Ammon's horn (tissue), 1 donor: ENCODE measurements around the gene C11orf21.
A peak's percentile ranks its signal among the peaks of the same experiment; 100 is the strongest.
"Not testable (repeated sequence)": the region's sequence is repeated elsewhere in the genome, so short reads cannot be mapped to it uniquely, and the experiment has no call there.

Experiments
- DNase-seq: peaks from one replicate; pipeline ENCODE4 v3.0.0-alpha.2; 2016; ENCODE audit warnings: low spot score

C11orf21 gene

GRCh38 chr11:2295971-2296912 is 5.5 kb downstream of the C11orf21 start:
- DNase-seq, result no peak

GRCh38 chr11:2294926-2295290 is 6.8 kb downstream of the C11orf21 start:
- no peak for DNase-seq

GRCh38 chr11:2293984-2294925 is 7.5 kb downstream of the C11orf21 start:
- no peak for DNase-seq

GRCh38 chr11:2293531-2293971 is 8.2 kb downstream of the C11orf21 start:
- no peak for DNase-seq

GRCh38 chr11:2290351-2290841 is 11.3 kb downstream of the C11orf21 start:
- no peak for DNase-seq

GRCh38 chr11:2289859-2290258 is 11.9 kb downstream of the C11orf21 start:
- DNase-seq, result no peak

GRCh38 chr11:2289350-2289749 is 12.4 kb downstream of the C11orf21 start:
- DNase-seq, result no peak

GRCh38 chr11:2287091-2287490 is 14.6 kb downstream of the C11orf21 start:
- no peak for DNase-seq

- not testable (repeated sequence) for DNase-seq
Observed at GRCh38 chr11:2286350-2286749, 15.4 kb downstream of the C11orf21 start.

GRCh38 chr11:2280208-2280607 is 21.5 kb downstream of the C11orf21 start:
- DNase-seq, result no peak

- no peak for DNase-seq
Observed at GRCh38 chr11:2277933-2278523, 23.7 kb downstream of the C11orf21 start.

- DNase-seq, result no peak
Observed at GRCh38 chr11:2277008-2277346, 24.7 kb downstream of the C11orf21 start.

- DNase-seq, result peak; percentile 0
Observed at GRCh38 chr11:2276280-2277007, 25.3 kb downstream of the C11orf21 start.

GRCh38 chr11:2275334-2276279 is 26.1 kb downstream of the C11orf21 start:
- DNase-seq, result no peak

- no peak for DNase-seq
Observed at GRCh38 chr11:2273771-2274170, 27.9 kb downstream of the C11orf21 start.

GRCh38 chr11:2273311-2273710 is 28.4 kb downstream of the C11orf21 start:
- DNase-seq, result no peak

GRCh38 chr11:2272946-2273280 is 28.8 kb downstream of the C11orf21 start:
- no peak for DNase-seq

GRCh38 chr11:2272228-2272945 is 29.3 kb downstream of the C11orf21 start:
- peak; percentile 0 for DNase-seq

- peak; percentile 0 for DNase-seq
Observed at GRCh38 chr11:2271327-2272227, 30.1 kb downstream of the C11orf21 start.
